Brain pericyte (primary cell): ENCODE data around the gene ORM2.

Experiments used
- DNase-seq: peaks from one replicate; pipeline ENCODE4 v3.0.0-alpha.2; 2012; ENCODE audit warnings: low read depth, low spot score

Gene ORM2

GRCh38 chr9:114370251-114370967 is 40.7 kb downstream of the ORM2 start:
- no peak for DNase-seq

GRCh38 chr9:114370968-114371320 is 41.3 kb downstream of the ORM2 start:
- no peak for DNase-seq

- no peak for DNase-seq
Measured at GRCh38 chr9:114371343-114371944, 41.8 kb downstream of the ORM2 start.

GRCh38 chr9:114371973-114372917 is 42.6 kb downstream of the ORM2 start:
- no peak for DNase-seq

GRCh38 chr9:114372921-114373448 is 43.3 kb downstream of the ORM2 start:
- DNase-seq, result no peak

GRCh38 chr9:114373960-114374730 is 44.5 kb downstream of the ORM2 start:
- DNase-seq, result no peak

GRCh38 chr9:114374936-114375335 is 45.3 kb downstream of the ORM2 start:
- no peak for DNase-seq

GRCh38 chr9:114375386-114376175 is 45.9 kb downstream of the ORM2 start:
- DNase-seq, result no peak

GRCh38 chr9:114376586-114377445 is 47.1 kb downstream of the ORM2 start:
- DNase-seq, result no peak

- DNase-seq, result no peak
Measured at GRCh38 chr9:114378016-114378415, 48.3 kb downstream of the ORM2 start.

GRCh38 chr9:114378883-114379282 is 49.2 kb downstream of the ORM2 start:
- DNase-seq, result no peak
